GM12878 (cell line): ENCODE results near the gene NEXN.

Experiments used
- PAX8 ChIP-seq: fragments of 450-650 bp; IDR thresholded peaks from 2 replicates; pipeline ENCODE4 v1.6.1; 2017; ENCODE audit warnings: mild to moderate bottlenecking, moderate library complexity
- POLR2A ChIP-seq: IDR thresholded peaks from 2 replicates; pipeline ENCODE4 v1.6.1; 2011; ENCODE audit warnings: low read depth, mild to moderate bottlenecking, low read length
- SP1 ChIP-seq: IDR thresholded peaks from one replicate; pipeline ENCODE4 v1.6.1; 2011; ENCODE audit warnings: low read depth, low read length
- TAF1 ChIP-seq: IDR thresholded peaks from 2 replicates; pipeline ENCODE4 v1.6.1; 2011; ENCODE audit warnings: mild to moderate bottlenecking, low read depth, low read length, borderline replicate concordance
- ZNF274 ChIP-seq: IDR thresholded peaks from one replicate; pipeline ENCODE4 v1.8.0; 2011; ENCODE audit not compliant: insufficient read length, insufficient read depth
- TF ChIP-seq, protein P1 (sequence below): IDR thresholded peaks from 2 replicates; pipeline ENCODE4 v1.6.1; 2012; ENCODE audit warnings: low read depth, low read length, improper control_type of control experiment

GRCh38 chr1:77990629-77991204 lies 102.3 kb downstream of the NEXN start:
- TF ChIP-seq PAX8 (no peak), POLR2A (no peak), TAF1 (no peak), SP1 (no peak), ZNF274 (no peak)
- TF ChIP-seq, protein P1, sequence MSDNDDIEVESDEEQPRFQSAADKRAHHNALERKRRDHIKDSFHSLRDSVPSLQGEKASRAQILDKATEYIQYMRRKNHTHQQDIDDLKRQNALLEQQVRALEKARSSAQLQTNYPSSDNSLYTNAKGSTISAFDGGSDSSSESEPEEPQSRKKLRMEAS = no peak
